Endodermal cell (in vitro differentiated cells): Measurements from ENCODE around the gene TRHDE. TPM values are rescaled to one million over a fixed set of nuclear protein-coding genes. Genes with fewer than 3 reads are reported as not detected.

Experiments
- DNase-seq: peaks from one replicate; pipeline ENCODE4 v3.0.0-alpha.2; 2017
- H3K27ac ChIP-seq: 2 replicates; pipeline ENCODE4 v1.5.1; 2013; ENCODE audit warnings: mild to moderate bottlenecking, low read depth, low read length, moderate library complexity
- H3K27me3 ChIP-seq: 2 replicates; pipeline ENCODE4 v1.6.1; 2013; ENCODE audit warnings: mild to moderate bottlenecking, low read length, moderate library complexity; ENCODE audit not compliant: insufficient read depth, control insufficient read depth, poor library complexity, severe bottlenecking
- H3K36me3 ChIP-seq: 2 replicates; pipeline ENCODE4 v1.7.0; 2013; ENCODE audit warnings: mild to moderate bottlenecking, low read length, moderate library complexity; ENCODE audit not compliant: control insufficient read depth, insufficient read depth
- H3K4me1 ChIP-seq: one replicate; pipeline ENCODE4 v1.7.0; 2013; ENCODE audit warnings: low read length; ENCODE audit not compliant: control insufficient read depth, insufficient read depth
- H3K4me3 ChIP-seq: 2 replicates; pipeline ENCODE4 v1.5.1; 2013; ENCODE audit warnings: mild to moderate bottlenecking, low read length, moderate library complexity
- H3K9ac ChIP-seq: 2 replicates; pipeline ENCODE4 v1.6.1; 2013; ENCODE audit warnings: mild to moderate bottlenecking, low read length, moderate library complexity; ENCODE audit not compliant: poor library complexity, severe bottlenecking; ENCODE audit errors: extremely low read depth
- H3K9me3 ChIP-seq: 2 replicates; pipeline ENCODE4 v1.6.1; 2013; ENCODE audit warnings: mild to moderate bottlenecking, low read length, moderate library complexity; ENCODE audit not compliant: control insufficient read depth
- H3K27ac Mint-ChIP-seq: 2 replicates; pipeline ENCODE4 v1.8.0; 2020; ENCODE audit warnings: mixed read lengths
- H3K27me3 Mint-ChIP-seq: 2 replicates; pipeline ENCODE4 v1.8.0; 2021; ENCODE audit warnings: mild to moderate bottlenecking, mixed read lengths; ENCODE audit not compliant: insufficient read depth
- H3K36me3 Mint-ChIP-seq: 2 replicates; pipeline ENCODE4 v1.8.0; 2020; ENCODE audit warnings: low read depth, mixed read lengths
- H3K4me1 Mint-ChIP-seq: 2 replicates; pipeline ENCODE4 v1.8.0; 2020; ENCODE audit warnings: mixed read lengths
- H3K4me3 Mint-ChIP-seq: 2 replicates; pipeline ENCODE4 v1.8.0; 2020; ENCODE audit warnings: mild to moderate bottlenecking, moderate library complexity, mixed read lengths
- H3K9me3 Mint-ChIP-seq: 2 replicates; pipeline ENCODE4 v1.8.0; 2020; ENCODE audit warnings: mild to moderate bottlenecking, mixed read lengths
- CTCF ChIP-seq: fragments of 200-600 bp; sonication (generic); conservative IDR thresholded peaks from 2 replicates; pipeline ENCODE4 v1.5.0; 2021; ENCODE audit warnings: antibody characterized with exemption, mild to moderate bottlenecking
- WGBS, 2 experiments: methylation state at CpG; one replicate each; pipeline versions ENCODE4 v1.1.5 to v1.1.7; 2013; ENCODE audit warnings: missing lambda C conversion rate in 2 of 2, mixed read lengths in 1 of 2; ENCODE audit not compliant: insufficient coverage in 1 of 2, insufficient read length in 1 of 2; 5-methylcytosine and 5-hydroxymethylcytosine counted together
- total RNA-seq, 2 donors: library from RNA; stranded (reverse); fragmentation: NEBNext Ultra II Directional in 1 of 2; extraction: Animal tissue kit (Norgen Biotek cat#: 25700) in 1 of 2; gene quantifications; 2 replicates in 1 of 2; 3 replicates in 1 of 2; pipeline ENCODE4 v1.2.1, GENCODE V29; 2021

TRHDE gene
- total RNA-seq, 2 donors from 2014 or later: 0.20 to 1.2 TPM

GRCh38 chr12:72315858-72316257 is 43.7 kb downstream of the TRHDE start:
- H3K4me3 Mint-ChIP-seq: no peak overlapping the region
- Histone ChIP-seq H3K27ac (no peak overlapping the region), H3K4me3 (no peak overlapping the region), H3K27me3 (no peaks in the 10 kb centered on the region), H3K9me3 (no peaks in the 10 kb centered on the region), H3K36me3 (no peaks in the 10 kb centered on the region), H3K9ac (no peak overlapping the region), H3K4me1 (no peaks in the 10 kb centered on the region)
- WGBS, 2 experiments: 76% methylated on average over 3 of the region's 3 CpGs; no CpG with 5 or more reads in 1 of the 2 experiments
- TF ChIP-seq CTCF: no peak
- H3K4me1 Mint-ChIP-seq: peaks cover 7% of the 10 kb centered on the region
- no peaks in the 10 kb centered on the region for H3K27me3 Mint-ChIP-seq
- H3K36me3 Mint-ChIP-seq: no peaks in the 10 kb centered on the region
- H3K9me3 Mint-ChIP-seq: no peaks in the 10 kb centered on the region
- no peak overlapping the region for H3K27ac Mint-ChIP-seq
- DNase-seq: no peak

- Mint-ChIP-seq H3K4me3 (no peak overlapping the region), H3K27me3 (no peaks in the 10 kb centered on the region), H3K27ac (no peak overlapping the region), H3K4me1 (peaks cover 7% of the 10 kb centered on the region), H3K36me3 (no peaks in the 10 kb centered on the region), H3K9me3 (no peaks in the 10 kb centered on the region)
- no peak for TF ChIP-seq CTCF
- no peaks in the 10 kb centered on the region for H3K9me3 ChIP-seq
- no peaks in the 10 kb centered on the region for H3K4me1 ChIP-seq
- H3K4me3 ChIP-seq: no peak overlapping the region
- no peak overlapping the region for H3K9ac ChIP-seq
- no peak overlapping the region for H3K27ac ChIP-seq
- no peaks in the 10 kb centered on the region for H3K27me3 ChIP-seq
- WGBS, 2 experiments: 90 to 94% methylated on average over 2 to 4 of the region's 4 CpGs
- no peaks in the 10 kb centered on the region for H3K36me3 ChIP-seq
- no peak for DNase-seq
These were observed 46.2 kb downstream of the TRHDE start for GRCh38 chr12:72318341-72318740.

- Histone ChIP-seq H3K27ac (no peak overlapping the region), H3K9ac (no peak overlapping the region), H3K36me3 (no peaks in the 10 kb centered on the region), H3K4me3 (no peak overlapping the region), H3K27me3 (no peaks in the 10 kb centered on the region), H3K4me1 (no peaks in the 10 kb centered on the region), H3K9me3 (no peaks in the 10 kb centered on the region)
- peaks cover 14% of the 10 kb centered on the region for H3K4me1 Mint-ChIP-seq
- no peak for TF ChIP-seq CTCF
- no peak overlapping the region for H3K27ac Mint-ChIP-seq
- DNase-seq: no peak
- 100% methylated on average over 1 of the region's 1 CpG; no CpG with 5 or more reads in 1 of the 2 experiments for WGBS, 2 experiments
- no peak overlapping the region for H3K4me3 Mint-ChIP-seq
- no peaks in the 10 kb centered on the region for H3K36me3 Mint-ChIP-seq
- H3K27me3 Mint-ChIP-seq: no peaks in the 10 kb centered on the region
- no peaks in the 10 kb centered on the region for H3K9me3 Mint-ChIP-seq
These were observed 51.7 kb downstream of the TRHDE start for GRCh38 chr12:72323881-72324280.
